A549 (cell line): ENCODE results near the gene ERFE. TPM values are rescaled to one million over a fixed set of nuclear protein-coding genes. Genes with fewer than 3 reads are reported as not detected.
A peak's percentile ranks its signal among the peaks of the same experiment; 100 is the strongest.

Experiments
- ATAC-seq, 2 experiments: fragments of 200-7000 bp in 1 of 2; fragments of >200 bp in 1 of 2; cut with Nextera tagmentation in 1 of 2; cut with Tn5 transposase in 1 of 2; 3 replicates each; pipeline versions ENCODE4 v1.8.0 to v1.9.1; 2018 to 2020; ENCODE audit warnings: mild to moderate bottlenecking in 1 of 2, moderate library complexity in 1 of 2
- CTCF ChIA-PET: fragments of 300-600 bp; sonication (Branson Sonifier 250); formaldehyde crosslinking; extraction: SDS; loops from one replicate; lab custom pipeline; 2021; ENCODE audit warnings: antibody characterized with exemption, inconsistent platforms; lab: Yijun Ruan, JAX
- POLR2A ChIA-PET: fragments of 350-600 bp; formaldehyde crosslinking; extraction: SDS; loops from one replicate; lab custom pipeline; 2021; ENCODE audit warnings: antibody characterized with exemption, inconsistent platforms; lab: Yijun Ruan, JAX
- DNase-seq, 2 experiments: peaks; one replicate each; pipeline versions ENCODE4 v3.0.0 to v3.0.0-alpha.2; 2011 to 2016; ENCODE audit warnings: low read depth in 1 of 2, low spot score in 1 of 2
- FAIRE-seq: peaks from 2 replicates; lab custom pipeline; 2011; peaks lifted over from hg19 to GRCh38; lab: Jason Lieb, UNC
- H3K27ac ChIP-seq, 2 experiments: fragments of >200 bp; sonication (Bioruptor Twin); formaldehyde crosslinking; 3 replicates each; pipeline ENCODE4 v1.5.1; 2016 to 2017
- H3K4me1 ChIP-seq: fragments of >200 bp; sonication (Bioruptor Twin); formaldehyde crosslinking; 3 replicates; pipeline ENCODE4 v1.6.1; 2016
- H3K4me2 ChIP-seq: fragments of >200 bp; sonication (Bioruptor Twin); formaldehyde crosslinking; 3 replicates; pipeline ENCODE4 v1.6.1; 2016
- H3K4me3 ChIP-seq: fragments of >200 bp; sonication (Bioruptor Twin); formaldehyde crosslinking; 3 replicates; pipeline ENCODE4 v1.5.1; 2016
- H3K9me3 ChIP-seq: fragments of >200 bp; sonication (Bioruptor Twin); formaldehyde crosslinking; 3 replicates; pipeline ENCODE4 v1.6.1; 2016
- CBX2 ChIP-seq: fragments of 200-600 bp; sonication (generic); IDR thresholded peaks from 2 replicates; pipeline ENCODE4 v1.6.1; 2016; ENCODE audit warnings: low read depth, mild to moderate bottlenecking, borderline replicate concordance
- CBX8 ChIP-seq: fragments of 200-600 bp; sonication (generic); IDR thresholded peaks from 2 replicates; pipeline ENCODE4 v1.6.1; 2016
- CEBPB ChIP-seq, 2 experiments: fragments of >200 bp in 1 of 2; sonication (Bioruptor Twin) in 1 of 2; formaldehyde crosslinking in 1 of 2; IDR thresholded peaks; 2 replicates each; pipeline ENCODE4 v1.6.1; 2012 to 2016
- CHD2 ChIP-seq: fragments of 150-350 bp; IDR thresholded peaks from 2 replicates; pipeline ENCODE4 v1.6.1; 2014; ENCODE audit warnings: low read length; ENCODE audit not compliant: partially characterized antibody
- EHMT2 ChIP-seq: fragments of 200-600 bp; sonication (generic); IDR thresholded peaks from 2 replicates; pipeline ENCODE4 v1.6.1; 2016; ENCODE audit warnings: antibody characterized with exemption, low read depth, mild to moderate bottlenecking, moderate library complexity
- FOSL2 ChIP-seq, 2 experiments: fragments of 450-650 bp in 1 of 2; fragments of >200 bp in 1 of 2; sonication (Bioruptor Twin) in 1 of 2; formaldehyde crosslinking; IDR thresholded peaks; 2 replicates each; pipeline versions ENCODE4 v1.5.0 to v1.6.1; 2016 to 2020; ENCODE audit warnings: mild to moderate bottlenecking in 1 of 2, moderate library complexity in 1 of 2
- FOXS1 ChIP-seq: fragments of 250-450 bp; sonication (Bioruptor Pico); IDR thresholded peaks from 2 replicates; pipeline ENCODE4 v1.5.0; 2020; ENCODE audit warnings: mild to moderate bottlenecking, moderate library complexity
- JUN ChIP-seq, 2 experiments: fragments of >200 bp; sonication (Bioruptor Twin); formaldehyde crosslinking; IDR thresholded peaks; 2 replicates in 1 of 2; 3 replicates in 1 of 2; pipeline ENCODE4 v1.6.1; 2016 to 2017
- MAFK ChIP-seq: fragments of 450-650 bp; IDR thresholded peaks from 2 replicates; pipeline ENCODE4 v1.6.1; 2014; ENCODE audit not compliant: partially characterized antibody
- MAZ ChIP-seq: fragments of 150-350 bp; IDR thresholded peaks from 2 replicates; pipeline ENCODE4 v1.6.1; 2014; ENCODE audit warnings: antibody characterized with exemption, low read depth, low read length, borderline replicate concordance
- PHF8 ChIP-seq: fragments of 200-600 bp; sonication (generic); IDR thresholded peaks from 2 replicates; pipeline ENCODE4 v1.6.1; 2016; ENCODE audit warnings: low read depth, mild to moderate bottlenecking, antibody characterized with exemption, moderate library complexity, borderline replicate concordance
- POLR2AphosphoS2 ChIP-seq: conservative IDR thresholded peaks from 2 replicates; pipeline ENCODE4 v1.6.1; 2012; ENCODE audit warnings: low read length, improper control_type of control experiment, inconsistent platforms
- RCOR1 ChIP-seq: fragments of 150-350 bp; IDR thresholded peaks from 2 replicates; pipeline ENCODE4 v1.6.1; 2014; ENCODE audit warnings: antibody characterized with exemption, low read length, low read depth
- RFX5 ChIP-seq: fragments of 450-650 bp; IDR thresholded peaks from 2 replicates; pipeline ENCODE4 v1.7.1; 2014; ENCODE audit warnings: antibody characterized with exemption, mild to moderate bottlenecking, moderate library complexity
- RNF2 ChIP-seq: fragments of 200-600 bp; sonication (generic); IDR thresholded peaks from 2 replicates; pipeline ENCODE4 v1.6.1; 2016; ENCODE audit warnings: low read depth, mild to moderate bottlenecking, antibody characterized with exemption, moderate library complexity, borderline replicate concordance
- SMC3 ChIP-seq: fragments of >200 bp; sonication (Bioruptor Twin); formaldehyde crosslinking; IDR thresholded peaks from 3 replicates; pipeline ENCODE4 v1.6.1; 2018; ENCODE audit warnings: inconsistent platforms
- ZC3H11A ChIP-seq: fragments of 450-650 bp; IDR thresholded peaks from 2 replicates; pipeline ENCODE4 v1.6.1; 2014; ENCODE audit warnings: antibody characterized with exemption, mild to moderate bottlenecking
- ZFP36 ChIP-seq: fragments of 450-650 bp; IDR thresholded peaks from 2 replicates; pipeline ENCODE4 v1.6.1; 2014; ENCODE audit warnings: borderline replicate concordance; ENCODE audit not compliant: partially characterized antibody
- WGBS: methylation state at CpG from one replicate; pipeline ENCODE4 v1.1.6; 2017; ENCODE audit errors: missing lambda C conversion rate; 5-methylcytosine and 5-hydroxymethylcytosine counted together
- polyA plus RNA-seq, 4 experiments: library from polyadenylated mRNA; depleted of rRNA in 3 of 4; stranded (reverse); fragments of >200 nt; fragmentation: RNase III in 1 of 4; extraction: RNeasy Plus Mini Kit Qiagen cat#74134 plus additional on column Dnase treatment in 1 of 4; gene quantifications; 2 replicates in 3 of 4; 3 replicates in 1 of 4; pipeline ENCODE4 v1.2.3, GENCODE V29; 2011 to 2017
- TF ChIP-seq, protein P1 (sequence below): fragments of 450-650 bp; IDR thresholded peaks from 2 replicates; pipeline ENCODE4 v1.6.1; 2014; ENCODE audit warnings: antibody characterized with exemption
- TF ChIP-seq, protein P2 (sequence below): fragments of 200-600 bp; sonication (generic); IDR thresholded peaks from 2 replicates; pipeline ENCODE4 v1.6.1; 2016; ENCODE audit warnings: antibody characterized with exemption, mild to moderate bottlenecking, moderate library complexity
- TF ChIP-seq, protein P3 (sequence below): IDR thresholded peaks from 2 replicates; pipeline ENCODE4 v1.6.1; 2012

ERFE gene
- polyA plus RNA-seq, 2 of the 4 experiments (the other 2 are of a cell fraction): 2.6 TPM

DNA sequence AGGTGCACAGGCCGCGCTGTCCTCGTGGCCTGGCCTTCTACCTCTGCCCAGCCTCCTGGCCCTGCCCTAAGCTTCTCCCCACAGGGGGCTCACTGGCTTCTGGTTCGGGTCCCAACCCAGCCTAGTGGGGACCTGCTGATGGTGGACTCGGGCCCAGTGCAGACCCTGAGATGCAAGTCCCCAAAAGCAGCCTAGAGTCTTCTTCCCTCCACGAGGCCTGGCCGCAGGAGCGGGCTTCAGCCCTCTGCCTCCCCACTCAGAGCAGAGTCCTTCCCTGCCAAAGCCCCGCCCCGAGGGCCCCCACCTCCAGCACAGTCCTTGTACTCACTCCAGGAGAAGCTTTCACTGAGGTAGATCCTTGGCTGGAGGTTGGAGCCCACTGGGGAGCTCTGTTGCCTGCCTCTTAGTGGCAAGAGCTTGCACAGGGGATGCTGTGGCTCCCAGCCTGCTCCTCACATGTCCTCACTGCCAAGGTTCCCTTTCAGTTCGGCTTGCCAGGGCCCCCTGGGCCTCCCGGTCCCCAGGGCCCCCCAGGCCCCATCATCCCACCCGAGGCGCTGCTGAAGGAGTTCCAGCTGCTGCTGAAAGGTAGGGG lies 3.6 kb downstream of the ERFE start:
- WGBS: 70% methylated on average over 11 of the region's 14 CpGs
- no peak overlapping the region for H3K4me3 ChIP-seq
- no peaks in the 10 kb centered on the region for H3K9me3 ChIP-seq
- H3K4me2 ChIP-seq: no peak overlapping the region
- peaks cover 15% of the 10 kb centered on the region; the same call in 2 of the 3 replicates for H3K4me1 ChIP-seq
- POLR2A ChIA-PET: no interaction called here
- FAIRE-seq: no peak
- TF ChIP-seq RCOR1: no peak
- DNase-seq: no peak
- CTCF ChIA-PET: interaction anchor here (1.0 to 3.2 kb wide), 6 partner anchors 9 to 239 kb away, joined by 3 to 15 read pairs (median 3); no protein-coding TSS in a partner anchor
- peak in 1 of 2 experiments; percentile 1; a peak in 1 of 6 replicates for ATAC-seq
- 0 out of 6 replicates have a peak overlapping the region, but pooled peaks of 1 of the 2 experiments have one; percentile 1 for H3K27ac ChIP-seq

DNA sequence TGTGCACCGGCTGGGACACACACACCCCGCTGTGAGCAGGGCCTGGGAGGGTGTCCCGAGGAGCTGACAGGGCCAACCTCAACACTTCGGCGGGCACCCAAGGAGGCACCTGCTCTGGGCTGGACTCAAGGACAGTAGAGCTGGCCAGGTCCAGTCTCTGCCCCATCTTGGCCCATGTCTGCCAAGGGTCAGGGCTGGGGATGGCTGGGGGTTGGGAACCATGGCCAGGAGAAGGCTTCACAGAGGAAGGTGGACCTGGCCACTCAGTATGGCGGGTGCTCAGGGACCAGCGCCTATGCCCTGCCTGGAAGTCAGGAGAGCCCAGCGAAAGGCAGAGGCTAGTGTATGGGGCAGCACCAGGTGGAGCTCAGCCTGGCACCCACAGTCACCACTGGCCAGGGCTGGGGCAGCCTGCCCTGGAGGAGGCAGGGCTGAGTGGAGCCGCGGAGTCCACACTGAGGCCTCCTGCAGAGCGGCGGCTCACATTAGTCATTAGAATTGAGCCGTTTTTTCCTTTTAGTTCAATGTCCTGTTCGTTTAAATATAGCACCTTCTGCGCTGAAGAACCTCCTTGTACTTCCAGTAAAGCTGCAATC lies 4.2 kb downstream of the ERFE start:
- H3K4me3 ChIP-seq: no peak overlapping the region
- ChIA-PET CTCF (interaction anchor here (1.1 to 3.2 kb wide), 5 partner anchors 8 to 240 kb away, joined by 3 to 15 read pairs (median 4); no protein-coding TSS in a partner anchor), POLR2A (no interaction called here)
- DNase-seq (no peak), FAIRE-seq (no peak), ATAC-seq (peak in 1 of 2 experiments; percentile 1; a peak in 2 of 6 replicates)
- no peak for TF ChIP-seq POLR2AphosphoS2
- TF ChIP-seq, protein P1, sequence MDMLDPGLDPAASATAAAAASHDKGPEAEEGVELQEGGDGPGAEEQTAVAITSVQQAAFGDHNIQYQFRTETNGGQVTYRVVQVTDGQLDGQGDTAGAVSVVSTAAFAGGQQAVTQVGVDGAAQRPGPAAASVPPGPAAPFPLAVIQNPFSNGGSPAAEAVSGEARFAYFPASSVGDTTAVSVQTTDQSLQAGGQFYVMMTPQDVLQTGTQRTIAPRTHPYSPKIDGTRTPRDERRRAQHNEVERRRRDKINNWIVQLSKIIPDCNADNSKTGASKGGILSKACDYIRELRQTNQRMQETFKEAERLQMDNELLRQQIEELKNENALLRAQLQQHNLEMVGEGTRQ: no peak
- TF ChIP-seq EHMT2: no peak
- no peak for TF ChIP-seq MAFK
- TF ChIP-seq ZFP36: no peak
- TF ChIP-seq CEBPB (IDR thresholded peaks at IDR 0.05): no peak
- no peak for TF ChIP-seq CBX8
- no peak for TF ChIP-seq CBX2
- no peak for TF ChIP-seq RCOR1
- TF ChIP-seq PHF8: no peak
- TF ChIP-seq, protein P2, sequence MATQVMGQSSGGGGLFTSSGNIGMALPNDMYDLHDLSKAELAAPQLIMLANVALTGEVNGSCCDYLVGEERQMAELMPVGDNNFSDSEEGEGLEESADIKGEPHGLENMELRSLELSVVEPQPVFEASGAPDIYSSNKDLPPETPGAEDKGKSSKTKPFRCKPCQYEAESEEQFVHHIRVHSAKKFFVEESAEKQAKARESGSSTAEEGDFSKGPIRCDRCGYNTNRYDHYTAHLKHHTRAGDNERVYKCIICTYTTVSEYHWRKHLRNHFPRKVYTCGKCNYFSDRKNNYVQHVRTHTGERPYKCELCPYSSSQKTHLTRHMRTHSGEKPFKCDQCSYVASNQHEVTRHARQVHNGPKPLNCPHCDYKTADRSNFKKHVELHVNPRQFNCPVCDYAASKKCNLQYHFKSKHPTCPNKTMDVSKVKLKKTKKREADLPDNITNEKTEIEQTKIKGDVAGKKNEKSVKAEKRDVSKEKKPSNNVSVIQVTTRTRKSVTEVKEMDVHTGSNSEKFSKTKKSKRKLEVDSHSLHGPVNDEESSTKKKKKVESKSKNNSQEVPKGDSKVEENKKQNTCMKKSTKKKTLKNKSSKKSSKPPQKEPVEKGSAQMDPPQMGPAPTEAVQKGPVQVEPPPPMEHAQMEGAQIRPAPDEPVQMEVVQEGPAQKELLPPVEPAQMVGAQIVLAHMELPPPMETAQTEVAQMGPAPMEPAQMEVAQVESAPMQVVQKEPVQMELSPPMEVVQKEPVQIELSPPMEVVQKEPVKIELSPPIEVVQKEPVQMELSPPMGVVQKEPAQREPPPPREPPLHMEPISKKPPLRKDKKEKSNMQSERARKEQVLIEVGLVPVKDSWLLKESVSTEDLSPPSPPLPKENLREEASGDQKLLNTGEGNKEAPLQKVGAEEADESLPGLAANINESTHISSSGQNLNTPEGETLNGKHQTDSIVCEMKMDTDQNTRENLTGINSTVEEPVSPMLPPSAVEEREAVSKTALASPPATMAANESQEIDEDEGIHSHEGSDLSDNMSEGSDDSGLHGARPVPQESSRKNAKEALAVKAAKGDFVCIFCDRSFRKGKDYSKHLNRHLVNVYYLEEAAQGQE: no peak
- no peak for TF ChIP-seq ZC3H11A
- TF ChIP-seq JUN (IDR thresholded peaks at IDR 0.05): no peak
- TF ChIP-seq CHD2: no peak
- no peak for TF ChIP-seq SMC3
- peak overlapping the region; percentile 59 for H3K4me2 ChIP-seq
- no peaks in the 10 kb centered on the region for H3K9me3 ChIP-seq
- 56% methylated on average over 10 of the region's 15 CpGs for WGBS
- H3K27ac ChIP-seq: 0 out of 6 replicates have a peak overlapping the region, but pooled peaks of 1 of the 2 experiments have one; percentile 1
- H3K4me1 ChIP-seq: peaks cover 16% of the 10 kb centered on the region; the same call in 2 of the 3 replicates

DNA sequence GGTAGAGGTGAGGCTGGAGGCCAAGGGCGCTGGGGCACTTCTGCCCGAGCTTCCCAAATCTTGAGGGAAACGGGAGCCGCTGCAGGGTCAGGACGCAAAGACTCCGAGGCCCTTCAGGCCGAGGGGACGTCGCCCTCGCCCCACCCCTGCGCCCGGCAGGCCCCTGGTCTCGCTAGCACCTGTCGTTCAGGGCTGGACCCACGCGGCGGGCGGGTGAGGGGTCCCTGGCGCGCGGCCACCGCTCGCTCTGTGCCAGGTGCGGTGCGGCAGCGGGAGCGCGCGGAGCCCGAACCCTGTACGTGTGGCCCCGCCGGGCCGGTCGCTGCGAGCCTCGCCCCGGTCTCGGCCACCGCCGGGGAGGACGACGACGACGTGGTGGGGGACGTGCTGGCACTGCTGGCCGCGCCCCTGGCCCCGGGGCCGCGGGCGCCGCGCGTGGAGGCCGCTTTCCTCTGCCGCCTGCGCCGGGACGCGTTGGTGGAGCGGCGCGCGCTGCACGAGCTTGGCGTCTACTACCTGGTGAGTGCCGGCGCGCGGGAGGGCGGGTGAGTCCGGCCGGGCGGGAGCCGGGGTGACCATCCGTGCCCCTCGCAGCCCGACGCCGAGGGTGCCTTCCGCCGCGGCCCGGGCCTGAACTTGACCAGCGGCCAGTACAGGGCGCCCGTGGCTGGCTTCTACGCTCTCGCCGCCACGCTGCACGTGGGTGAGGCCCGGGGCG lies 4.9 kb downstream of the ERFE start:
- ChIA-PET POLR2A (no interaction called here), CTCF (interaction anchor here (1.1 to 1.4 kb wide), 2 partner anchors 10 to 39 kb away, joined by 4 read pairs; no protein-coding TSS in a partner anchor)
- peak overlapping the region; percentile 59 for H3K4me2 ChIP-seq
- H3K27ac ChIP-seq: peak overlapping the region in 1 of 2 experiments; percentile 6; a peak in 1 of 6 replicates
- no peaks in the 10 kb centered on the region for H3K9me3 ChIP-seq
- ATAC-seq: no peak
- no peak for DNase-seq
- FAIRE-seq: no peak
- WGBS: 81% methylated on average over 37 of the region's 95 CpGs
- no peak overlapping the region for H3K4me3 ChIP-seq
- peaks cover 23% of the 10 kb centered on the region for H3K4me1 ChIP-seq
- TF ChIP-seq RNF2: no peak
- no peak for TF ChIP-seq JUN (IDR thresholded peaks at IDR 0.05)
- no peak for TF ChIP-seq FOXS1 (CRISPR knock-in tag)
- no peak for TF ChIP-seq MAZ
- TF ChIP-seq FOSL2 (IDR thresholded peaks at IDR 0.05): no peak
- no peak for TF ChIP-seq FOSL2 (CRISPR knock-in tag; IDR thresholded peaks at IDR 0.05)
- no peak for TF ChIP-seq RFX5
- TF ChIP-seq, protein P2: no peak
- TF ChIP-seq, protein P3, sequence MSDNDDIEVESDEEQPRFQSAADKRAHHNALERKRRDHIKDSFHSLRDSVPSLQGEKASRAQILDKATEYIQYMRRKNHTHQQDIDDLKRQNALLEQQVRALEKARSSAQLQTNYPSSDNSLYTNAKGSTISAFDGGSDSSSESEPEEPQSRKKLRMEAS: no peak
- no peak for TF ChIP-seq CHD2
- TF ChIP-seq POLR2AphosphoS2: no peak
